Fibroblast of peridontal ligament (primary cell): ENCODE measurements around the gene AUTS2.
A peak's percentile ranks its signal among the peaks of the same experiment; 100 is the strongest.
"Not testable (repeated sequence)": the region's sequence is repeated elsewhere in the genome, so short reads cannot be mapped to it uniquely, and the experiment has no call there.

ENCODE experiments used
- DNase-seq: peaks from one replicate; pipeline ENCODE4 v3.0.0-alpha.2; 2010; ENCODE audit errors: extremely low read depth

Gene AUTS2

DNA sequence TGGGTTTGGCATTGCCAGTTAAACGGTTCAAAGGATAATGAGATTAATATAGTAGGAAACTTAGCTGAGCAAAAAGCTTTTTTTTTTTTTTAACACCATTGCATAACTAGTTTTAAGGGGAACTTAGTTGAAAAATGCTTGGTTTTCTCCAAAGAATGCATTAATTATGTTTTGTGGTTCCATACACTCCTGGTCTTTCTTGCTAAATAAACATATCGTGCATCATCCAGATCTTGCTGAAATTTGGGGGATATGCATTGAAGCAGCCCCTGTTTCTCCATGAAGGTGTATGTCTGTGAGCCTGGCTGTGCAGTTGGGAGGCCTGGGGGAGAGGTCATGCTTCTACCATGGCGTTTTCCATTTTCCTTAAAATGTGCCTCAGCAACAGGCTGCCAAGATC, 975.4 kb downstream of the AUTS2 start:
- DNase-seq, result no peak

DNA sequence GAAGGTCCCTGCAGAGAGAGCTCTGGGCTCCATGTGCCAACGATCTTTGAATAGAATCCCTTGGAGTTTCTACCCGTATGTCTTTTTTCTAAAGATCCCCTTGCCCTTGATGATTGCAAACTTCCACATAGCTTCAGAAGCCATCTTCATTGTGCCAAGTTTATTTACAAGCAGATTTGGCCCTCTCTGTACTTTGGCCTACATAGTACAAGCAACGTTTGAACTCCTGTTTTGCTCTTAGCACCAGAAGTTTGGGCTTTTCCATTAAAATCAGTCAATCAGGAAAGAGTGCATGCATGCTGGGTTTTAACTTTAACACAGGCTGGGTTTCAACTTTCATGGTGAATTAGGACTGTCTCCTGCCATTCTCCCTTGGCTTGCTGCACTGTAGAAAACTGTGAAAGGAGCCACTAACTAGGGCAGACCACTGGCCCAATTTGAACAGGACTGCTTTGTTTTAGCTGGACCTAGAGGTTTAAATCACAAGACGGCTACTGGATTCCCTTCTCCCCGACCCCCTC, 976.1 kb downstream of the AUTS2 start:
- no peak for DNase-seq

DNA sequence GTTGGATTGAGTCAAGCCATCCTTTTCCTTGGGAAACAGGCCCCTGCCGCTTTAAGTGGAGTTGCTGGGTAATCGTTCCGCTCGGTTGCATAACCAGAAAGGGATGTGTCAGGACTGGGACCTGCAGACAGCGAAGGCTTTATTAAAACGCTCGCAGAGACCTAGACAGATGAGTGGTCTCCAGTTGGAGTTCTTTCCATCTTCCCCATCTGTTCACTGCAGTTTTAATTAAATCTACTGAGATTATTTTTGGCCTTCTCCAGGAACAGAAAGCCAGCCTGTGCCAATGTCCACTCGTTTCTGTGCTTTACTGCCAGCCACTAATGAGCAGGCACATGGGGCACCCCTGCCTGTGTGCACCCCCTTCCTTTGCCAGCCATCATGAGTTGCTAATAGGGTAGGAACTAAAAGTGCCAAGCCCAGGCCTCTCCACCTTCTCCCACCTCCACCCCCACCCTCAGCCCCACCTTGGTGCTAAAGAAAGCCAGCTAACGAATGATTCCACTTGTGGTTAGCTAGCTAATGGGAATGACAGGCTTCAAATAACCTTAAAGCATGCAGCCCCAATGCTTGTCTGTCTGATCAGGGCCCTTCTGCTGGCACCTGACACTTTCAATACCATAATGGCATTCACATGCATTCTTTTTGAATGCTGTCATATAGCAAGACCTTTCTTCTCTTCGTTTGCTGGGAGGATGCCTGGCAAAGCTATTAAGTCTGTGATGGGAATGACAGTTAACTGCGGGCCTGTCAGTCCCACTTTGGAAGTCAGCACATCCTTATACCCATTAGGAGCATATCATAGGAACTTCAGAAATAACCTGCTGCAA, 976.9 kb downstream of the AUTS2 start:
- no peak for DNase-seq

DNA sequence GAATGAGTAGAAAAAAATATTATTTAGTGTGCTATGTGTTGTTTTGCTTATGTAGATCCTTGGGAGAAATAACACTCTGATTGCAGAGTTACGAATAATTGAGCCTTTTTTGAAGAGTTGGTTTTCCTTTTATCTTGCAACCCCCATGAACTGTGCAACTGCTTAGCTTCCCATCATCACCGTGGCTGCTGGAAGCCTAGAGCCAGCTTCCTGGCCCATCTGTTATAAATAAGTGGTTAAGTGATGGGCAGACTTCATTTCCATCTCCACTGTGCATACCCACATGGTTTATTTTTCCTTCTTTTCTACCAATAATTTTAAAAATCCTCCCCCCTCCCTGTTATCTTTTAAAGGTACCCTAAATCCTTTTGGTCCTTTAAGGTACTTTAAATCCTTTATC, 978.8 kb downstream of the AUTS2 start:
- no peak for DNase-seq

DNA sequence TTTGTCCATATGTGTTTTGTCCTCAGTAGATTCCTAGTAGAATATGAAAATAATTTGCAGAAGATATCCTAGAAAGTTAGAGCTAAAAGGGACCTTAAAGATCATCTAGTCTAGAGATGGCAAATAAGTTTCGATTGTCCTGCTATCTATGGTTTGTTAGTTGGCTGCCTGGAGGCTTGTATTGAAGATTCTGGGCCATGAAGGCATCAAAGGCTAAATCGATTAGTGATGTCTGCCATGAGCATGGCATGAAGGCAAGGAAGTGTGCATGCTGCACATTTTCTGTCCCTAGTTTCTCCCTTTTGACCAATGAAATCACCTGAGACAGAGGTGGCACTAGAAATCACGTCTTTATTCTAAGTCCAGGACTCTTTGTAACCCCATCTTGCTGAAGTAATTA, 979.9 kb downstream of the AUTS2 start:
- DNase-seq, result no peak

DNA sequence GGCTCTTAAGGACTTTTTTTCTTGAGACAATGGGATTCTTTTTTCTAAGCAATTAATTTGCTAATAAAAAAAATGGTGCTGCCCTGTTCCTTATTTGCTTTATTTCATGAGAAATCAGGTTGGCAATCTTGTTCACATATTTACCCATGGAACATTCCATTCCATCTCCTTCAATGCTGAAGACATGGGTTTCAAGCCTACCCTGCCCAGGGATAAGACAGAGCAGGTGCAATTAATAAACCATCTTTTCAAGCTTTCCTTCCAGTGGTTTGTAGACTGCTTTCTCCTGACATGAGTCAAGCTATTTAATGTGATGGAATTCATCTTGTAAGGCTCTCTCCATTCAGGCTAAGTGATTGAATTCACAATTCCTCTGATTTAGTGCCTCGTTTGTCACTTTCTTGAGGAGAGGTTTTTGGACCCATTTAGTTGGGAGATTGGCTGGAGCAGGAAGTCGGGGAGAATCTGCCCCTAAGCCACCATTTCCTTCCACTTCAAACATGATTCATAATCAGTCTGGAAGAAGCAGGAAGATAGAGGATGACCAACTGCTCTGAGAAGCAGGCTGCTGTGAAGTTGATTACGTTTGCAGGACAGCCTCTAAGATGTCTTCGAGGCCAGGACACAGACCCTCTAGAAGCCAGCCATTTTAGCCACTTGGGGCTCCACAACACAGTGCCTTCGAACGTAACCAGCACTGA, 981.3 kb downstream of the AUTS2 start:
- no peak for DNase-seq

DNA sequence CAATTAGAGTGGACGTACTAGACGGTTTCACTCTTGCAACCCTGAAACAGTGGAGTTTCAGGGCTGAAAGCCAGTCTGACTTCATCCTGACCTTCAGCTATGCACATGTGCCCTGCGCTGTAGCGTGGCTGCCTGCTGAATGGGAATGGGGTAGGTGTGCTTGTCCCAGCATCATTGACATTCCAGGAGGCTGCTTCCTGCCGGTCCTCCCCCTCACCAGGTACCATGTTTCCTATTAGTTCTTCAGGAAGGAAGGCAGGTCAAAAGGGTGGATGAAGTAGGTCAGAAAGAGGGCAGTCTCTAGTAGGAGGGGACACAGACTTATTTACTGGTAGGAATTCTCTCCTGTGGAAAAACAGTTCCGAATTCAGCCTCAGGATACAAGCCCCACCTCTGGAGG, 981.9 kb downstream of the AUTS2 start:
- no peak for DNase-seq

DNA sequence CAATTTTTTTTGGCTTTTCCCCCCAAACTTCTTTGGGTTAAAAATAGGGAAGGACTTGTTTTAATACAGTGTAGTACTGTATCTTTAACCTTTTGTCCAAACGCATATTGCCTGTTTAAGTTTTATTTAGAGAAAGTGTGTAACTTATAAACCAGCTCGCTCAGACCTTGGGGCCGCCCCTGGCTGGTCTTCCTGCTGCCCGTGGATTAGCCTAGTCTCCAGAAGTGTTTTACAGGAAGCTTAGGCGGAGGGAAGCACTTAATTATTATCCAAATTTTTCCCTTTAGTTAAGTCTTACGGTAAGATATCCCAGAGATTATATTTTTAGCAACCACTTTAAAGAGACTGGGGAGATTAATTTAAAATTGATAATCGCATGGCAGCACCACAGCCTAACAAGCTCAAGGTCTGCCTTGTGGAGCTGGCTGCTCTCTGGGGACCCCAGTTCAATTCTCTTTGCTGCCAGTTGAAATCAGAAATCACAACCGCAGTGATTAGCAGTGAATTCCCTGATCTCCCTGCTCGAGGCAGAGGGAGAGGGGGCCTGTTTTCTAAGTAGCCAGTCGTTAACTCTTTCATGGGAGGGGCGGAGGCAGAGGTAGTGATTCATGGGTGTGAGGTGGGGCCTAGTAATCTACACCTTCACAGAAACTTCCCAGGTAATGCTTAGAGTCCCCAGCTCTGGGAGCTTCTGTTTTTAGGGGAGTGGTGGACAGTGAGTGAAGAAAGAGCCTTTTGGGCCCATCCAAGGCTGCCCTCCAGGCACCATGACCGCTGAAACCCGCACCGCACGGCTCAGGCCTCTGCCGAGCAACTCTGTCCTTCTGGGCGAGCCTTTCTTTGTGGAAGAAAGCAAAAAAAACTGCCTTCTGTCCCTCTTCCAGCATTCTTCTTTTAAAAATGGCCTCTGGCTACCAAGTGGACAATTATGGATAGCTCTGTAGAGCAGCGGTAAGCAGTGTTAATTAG, 984.9 kb downstream of the AUTS2 start:
- DNase-seq, result no peak

DNA sequence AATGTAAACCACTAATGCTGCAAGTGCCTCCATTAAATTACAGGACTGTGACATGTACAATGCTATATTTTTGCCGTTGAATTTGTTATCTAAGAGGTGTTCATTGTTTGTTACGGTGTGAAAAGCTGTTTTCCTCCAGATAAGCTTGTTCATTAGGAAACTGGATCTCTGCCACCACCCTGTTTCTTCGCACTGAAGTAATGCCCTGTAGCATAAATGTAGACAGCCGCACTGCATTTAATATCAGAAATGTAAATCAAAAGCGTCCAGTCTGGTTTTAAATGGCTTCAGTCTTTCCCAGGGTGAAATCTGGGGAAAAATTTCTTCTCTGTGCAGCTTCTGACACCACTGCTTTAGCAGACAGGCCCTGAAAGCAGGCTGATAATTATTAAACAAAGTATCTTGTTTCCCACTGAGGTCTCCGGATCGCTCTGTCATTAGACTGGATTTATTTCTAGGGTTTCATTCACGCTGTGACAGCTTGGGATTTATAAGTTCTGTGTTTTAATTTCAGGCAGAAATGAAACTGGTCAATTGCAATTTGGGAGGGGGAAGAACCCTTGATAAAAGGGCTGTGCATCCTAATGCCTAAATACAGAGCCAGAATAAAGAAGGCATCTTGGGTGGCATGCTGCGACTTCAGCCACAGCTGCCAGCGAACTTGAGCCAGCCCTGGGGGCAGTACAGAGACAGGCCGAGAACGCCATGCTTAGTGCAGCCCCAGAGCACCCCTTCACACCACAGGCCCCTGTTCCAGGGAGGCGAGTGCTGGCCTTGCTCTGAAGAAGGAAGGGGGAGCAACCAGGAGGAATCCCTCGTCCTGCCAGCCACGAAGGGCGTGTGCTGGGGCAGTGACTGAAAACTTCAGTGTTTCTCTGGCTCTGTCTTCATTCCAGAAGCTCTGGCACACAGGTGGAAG, 985.9 kb downstream of the AUTS2 start:
- no peak for DNase-seq

DNA sequence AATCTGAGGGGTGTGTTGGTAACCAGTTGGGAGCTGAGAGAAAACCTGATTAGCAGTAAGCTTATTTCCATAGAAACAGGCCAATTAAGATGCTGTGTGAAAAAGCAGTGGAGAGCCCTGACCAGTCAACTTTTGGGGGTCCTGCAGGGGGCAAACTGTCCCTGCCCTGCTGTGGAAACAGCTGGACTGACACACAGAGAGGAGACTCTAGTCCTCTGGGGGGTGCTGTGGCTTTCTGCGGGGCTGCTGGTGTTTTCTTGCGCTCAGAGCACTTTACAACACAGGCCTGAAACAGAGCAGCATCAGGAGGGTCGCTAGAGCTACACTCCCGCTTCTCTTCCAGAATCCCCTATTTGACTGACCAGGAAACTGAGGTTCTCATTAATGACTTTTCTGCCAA, 986.8 kb downstream of the AUTS2 start:
- no peak for DNase-seq

DNA sequence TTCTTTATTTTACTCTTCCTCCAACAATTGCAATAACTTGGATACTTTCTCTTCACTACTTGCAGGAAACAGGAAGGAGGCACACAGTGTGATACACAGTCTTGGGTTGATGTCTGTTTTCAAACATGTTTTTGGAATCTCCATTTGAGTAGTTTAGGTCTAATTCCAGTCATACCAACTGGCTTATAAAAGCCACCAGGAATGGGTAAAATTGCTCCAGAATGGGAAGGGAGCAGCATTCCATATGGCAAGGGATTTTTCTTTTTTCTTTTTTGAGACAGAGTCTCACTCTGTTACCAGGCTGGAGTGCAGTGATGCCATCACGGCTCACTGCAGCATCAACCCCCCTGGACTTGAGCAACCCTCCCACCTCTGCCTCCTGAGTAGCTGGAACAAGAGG, 988.5 kb downstream of the AUTS2 start:
- DNase-seq, result peak; percentile 12

DNA sequence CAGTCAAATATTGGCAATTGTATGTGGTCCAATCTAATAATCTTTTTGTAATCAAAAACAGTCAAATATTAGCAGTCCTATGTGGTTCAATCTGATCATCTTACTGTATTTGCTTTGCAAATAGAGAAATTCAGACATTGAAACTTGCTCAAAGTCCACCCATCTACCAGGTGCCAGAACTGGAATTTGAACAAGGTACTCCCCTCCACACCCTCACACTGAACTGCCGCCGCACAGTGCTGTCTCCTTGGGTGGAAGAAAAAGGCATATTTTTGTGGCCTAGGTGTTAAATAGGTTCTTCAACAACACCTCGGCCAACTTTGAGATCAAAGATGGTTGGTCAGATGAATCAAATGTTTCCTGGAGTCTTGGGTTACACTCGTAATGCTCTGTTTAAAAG, 989.5 kb downstream of the AUTS2 start:
- DNase-seq, result no peak

DNA sequence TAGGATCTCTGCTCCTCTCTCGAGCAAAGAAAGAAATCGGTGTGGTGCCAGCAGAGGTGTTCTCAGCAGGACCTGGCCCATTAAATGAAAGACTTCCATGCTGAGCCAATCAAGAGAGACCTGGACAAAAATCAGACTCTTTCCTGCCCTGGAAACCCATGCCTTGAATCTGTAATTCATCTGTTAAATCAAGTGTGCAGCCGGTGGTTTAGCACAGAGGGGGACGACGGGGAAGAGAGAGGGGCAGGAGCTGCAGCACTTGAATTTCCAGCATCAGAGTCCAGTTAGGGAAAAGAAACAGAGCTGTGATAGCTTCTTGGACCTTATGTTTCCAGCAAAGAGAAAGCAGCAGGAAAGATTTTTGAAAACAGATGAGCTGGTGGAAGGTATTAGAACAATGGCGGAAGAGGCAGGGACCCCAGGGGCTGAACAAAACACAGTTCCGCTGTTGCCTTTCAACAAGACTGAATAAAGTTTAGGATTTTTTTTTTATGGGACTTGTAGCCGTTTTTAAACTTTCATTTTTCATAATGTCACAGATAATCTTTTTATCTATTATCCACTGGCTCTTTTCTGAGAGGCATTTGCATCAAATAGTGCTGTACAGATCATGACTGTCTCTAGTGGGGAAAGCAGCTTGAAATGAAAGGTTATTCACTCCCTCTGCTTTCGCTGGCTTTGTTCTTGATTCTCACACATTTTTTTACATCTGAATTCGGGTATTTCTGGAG, 990.1 kb downstream of the AUTS2 start:
- no peak for DNase-seq

DNA sequence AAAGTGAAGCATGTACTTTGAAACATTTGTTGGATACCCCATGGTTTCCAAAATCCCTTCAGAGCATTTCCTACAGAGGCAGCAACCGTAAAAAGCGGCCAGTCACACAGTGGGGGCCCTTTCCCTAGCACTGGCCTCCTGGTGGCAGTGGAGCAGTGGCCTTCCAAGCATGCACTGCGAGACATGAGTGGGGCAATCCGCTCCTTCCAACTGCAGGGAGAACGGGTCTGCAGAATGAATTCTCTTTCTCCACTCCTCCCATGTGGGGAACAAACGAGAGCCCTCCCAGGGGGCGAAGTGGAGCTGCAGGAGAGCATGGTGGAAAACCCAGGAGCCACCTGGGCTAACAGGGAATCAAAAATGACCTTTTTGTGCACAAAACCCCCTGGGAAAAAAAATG, 990.7 kb downstream of the AUTS2 start:
- no peak for DNase-seq

DNA sequence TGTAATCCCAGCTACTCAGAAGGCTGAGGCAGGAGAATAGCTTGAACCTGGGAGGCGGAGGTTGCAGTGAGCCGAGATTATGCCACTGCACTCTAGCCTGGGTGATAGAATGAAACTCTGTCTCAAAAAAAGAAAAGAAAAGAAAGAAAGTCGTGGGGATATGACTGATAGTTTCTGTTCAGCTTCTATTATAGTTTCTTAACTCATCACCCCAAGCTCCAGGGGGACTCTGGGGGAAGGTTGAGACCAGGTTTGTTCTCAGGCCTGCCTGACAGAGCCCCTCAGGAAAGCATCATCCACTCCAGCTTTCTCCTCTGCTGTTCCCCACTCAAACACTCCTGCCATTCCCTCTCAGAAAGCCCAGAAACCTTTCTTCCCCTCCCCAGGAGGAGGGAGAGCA, 991.3 kb downstream of the AUTS2 start:
- no peak for DNase-seq

DNA sequence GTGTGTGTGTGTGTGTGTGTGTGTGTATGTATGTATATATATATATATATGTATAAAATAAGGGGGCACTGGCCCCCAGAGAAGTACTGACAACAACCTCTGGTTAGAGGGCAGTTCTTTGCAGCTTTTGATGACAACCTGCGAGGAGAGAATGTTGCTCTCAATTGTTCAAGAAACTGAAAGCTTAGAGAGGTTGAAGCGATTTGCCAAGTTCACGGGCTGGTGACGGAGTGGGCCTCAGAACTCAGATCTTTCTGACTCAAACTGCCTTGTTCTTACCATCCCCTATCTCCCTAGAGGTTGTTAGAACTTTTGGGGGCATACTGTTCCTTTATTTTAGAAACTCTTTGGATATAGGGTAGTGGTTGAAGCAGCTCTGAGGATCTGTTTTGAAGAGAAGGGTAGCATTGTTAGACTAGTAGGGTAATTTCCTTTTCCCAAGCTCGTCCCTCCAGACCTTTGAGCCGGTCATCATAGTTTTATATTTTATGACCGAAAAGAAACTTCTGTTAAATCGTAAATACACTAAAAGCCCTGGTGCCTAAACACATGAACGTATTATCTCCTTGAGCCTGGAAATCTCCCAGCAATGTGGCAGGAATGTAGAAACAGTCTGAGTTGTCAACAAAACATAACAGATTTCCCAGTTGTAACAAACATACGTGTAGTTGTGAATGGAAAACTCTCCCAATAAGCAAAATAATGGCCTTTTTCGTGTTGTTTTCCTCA, 992.0 kb downstream of the AUTS2 start:
- DNase-seq, result no peak

DNA sequence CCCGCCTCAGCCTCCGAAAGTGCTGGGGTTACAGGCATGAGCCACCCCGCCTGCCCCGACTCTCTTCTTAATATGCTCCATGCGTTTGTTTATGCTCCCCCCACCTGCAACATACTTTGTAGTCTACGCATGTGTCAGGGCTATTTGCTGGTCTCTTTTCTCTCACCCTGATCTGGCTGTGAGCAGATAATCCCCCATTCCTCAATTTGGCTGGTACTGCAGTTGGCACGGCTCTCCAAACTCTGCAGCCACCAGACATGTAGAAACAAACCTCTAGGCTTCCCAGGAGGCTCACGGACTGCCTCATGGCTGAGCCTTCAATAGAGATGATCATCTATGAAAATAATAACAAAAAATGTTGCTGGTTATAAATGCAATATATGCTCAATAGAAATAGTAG, 993.4 kb downstream of the AUTS2 start:
- DNase-seq, result no peak

DNA sequence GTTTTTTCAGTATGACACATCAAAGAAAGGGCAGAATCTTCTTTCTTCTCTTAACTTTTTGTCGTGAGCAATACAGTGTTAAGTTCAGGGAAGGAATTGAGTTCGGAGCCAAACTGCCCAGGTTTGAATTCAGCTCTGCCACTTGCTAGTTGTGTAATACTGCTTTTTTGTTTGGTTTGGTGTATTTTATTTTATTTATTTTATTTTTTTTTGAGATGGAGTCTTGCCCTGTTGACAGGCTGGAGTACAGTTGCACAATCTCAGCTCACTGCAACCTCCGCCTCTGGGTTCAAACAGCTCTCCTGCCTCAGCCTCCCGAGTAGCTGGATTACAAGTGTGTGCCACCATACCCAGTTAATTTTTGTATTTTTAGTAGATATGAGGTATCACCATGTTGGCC, 993.9 kb downstream of the AUTS2 start:
- DNase-seq, result no peak

DNA sequence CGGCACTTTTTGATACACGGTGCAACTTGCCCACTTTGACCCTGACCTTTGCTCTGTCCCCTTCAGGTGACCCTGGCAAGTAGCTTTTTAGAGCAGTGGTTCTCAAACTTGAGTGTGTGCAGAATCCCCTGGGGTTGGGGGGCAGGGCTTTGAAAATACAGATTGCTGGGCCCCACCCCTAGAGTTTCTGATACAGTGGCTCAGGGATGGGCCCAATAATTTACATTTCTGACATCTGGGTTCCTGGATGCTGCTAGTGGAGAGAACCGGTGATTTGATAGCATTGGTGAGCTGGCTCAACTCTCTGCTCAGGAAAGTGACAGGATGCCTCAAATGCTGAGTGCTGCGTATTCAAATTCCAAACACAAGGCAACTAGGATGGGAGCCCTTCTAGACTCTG, 995.9 kb downstream of the AUTS2 start:
- no peak for DNase-seq

DNA sequence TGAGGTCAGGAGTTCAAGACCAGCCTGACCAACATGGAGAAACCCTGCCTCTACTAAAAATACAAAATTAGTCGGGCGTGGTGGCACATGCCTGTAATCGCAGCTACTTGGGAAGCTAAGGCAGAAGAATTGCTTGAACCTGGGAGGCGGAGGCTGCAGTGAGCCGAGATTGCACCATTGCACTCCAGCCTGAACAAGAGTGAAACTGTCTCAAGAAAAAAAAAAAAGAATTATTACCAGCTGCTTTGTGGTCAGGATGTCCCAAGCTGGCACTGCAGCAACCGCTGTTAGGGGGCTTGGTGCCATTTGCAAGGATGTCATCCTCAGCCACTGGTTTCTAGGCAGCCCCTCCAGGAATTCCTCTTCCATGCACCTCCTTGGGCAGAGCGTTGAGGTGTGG, 996.6 kb downstream of the AUTS2 start:
- not testable (repeated sequence) for DNase-seq
